Esophagus squamous epithelium (tissue), 5 donors: ENCODE results near the gene RALGPS1. TPM values are rescaled to one million over a fixed set of nuclear protein-coding genes. Genes with fewer than 3 reads are reported as not detected.

Source experiments
- DNase-seq: peaks from one replicate; lab custom pipeline; 2025; lab: John Stamatoyannopoulos, UW
- H3K27ac ChIP-seq, 4 donors: fragments of 200-600 bp; sonication (generic); one replicate each; pipeline ENCODE4 v1.5.1; 2016 to 2019; ENCODE audit warnings: mild to moderate bottlenecking in 1 of 4
- H3K27me3 ChIP-seq, 4 donors: fragments of 200-600 bp; sonication (generic); 1 replicate in 3 of 4; 2 replicates in 1 of 4; pipeline versions ENCODE4 v1.5.1 to v1.6.0; 2017 to 2021; ENCODE audit warnings: antibody characterized with exemption in 1 of 4
- H3K36me3 ChIP-seq, 3 donors: fragments of 200-600 bp; sonication (generic); one replicate each; pipeline ENCODE4 v1.5.1; 2016 to 2019
- H3K4me1 ChIP-seq, 3 donors: fragments of 200-600 bp; sonication (generic); one replicate each; pipeline ENCODE4 v1.5.1; 2017 to 2019
- H3K4me3 ChIP-seq, 4 donors: fragments of 200-600 bp; sonication (generic); 1 replicate in 3 of 4; 2 replicates in 1 of 4; pipeline ENCODE4 v1.5.1; 2016 to 2019; ENCODE audit warnings: mild to moderate bottlenecking in 2 of 4, moderate library complexity in 1 of 4
- H3K9me3 ChIP-seq, 3 donors: fragments of 200-600 bp; sonication (generic); one replicate each; pipeline ENCODE4 v1.5.1; 2016 to 2019
- CTCF ChIP-seq, 6 experiments: fragments of 450-650 bp in 4 of 6; fragments of 200-600 bp in 2 of 6; sonication (generic) in 2 of 6; IDR thresholded peaks; one replicate each; pipeline ENCODE4 v1.5.1; 2016 to 2019; ENCODE audit warnings: antibody characterized with exemption in 6 of 6, mild to moderate bottlenecking in 4 of 6, moderate library complexity in 4 of 6
- POLR2A ChIP-seq, 4 donors: fragments of 450-650 bp; IDR thresholded peaks; one replicate each; pipeline ENCODE4 v1.6.1; 2017; ENCODE audit warnings: antibody characterized with exemption in 4 of 4, mild to moderate bottlenecking in 4 of 4, moderate library complexity in 3 of 4
- WGBS, 2 donors: methylation state at CpG; one replicate each; pipeline ENCODE4 v1.1.5; 2018; 5-methylcytosine and 5-hydroxymethylcytosine counted together
- intact Hi-C: fragments of 100-400 bp; cut with DNase I; formaldehyde crosslinking; loops from one replicate; pipeline ENCODE4 v1.15.0; 2022
- total RNA-seq, 4 donors: library from RNA; depleted of rRNA; stranded (reverse); fragments of >200 nt; gene quantifications; one replicate each; pipeline ENCODE4 v1.1.0, GENCODE V29; 2016
- donor health status: DM: yes; HTN: yes; CAD: no.

RALGPS1 gene
- total RNA-seq, 4 donors from 2014 or later = 3.0 to 16.4 (median 10.6) TPM

GRCh38 chr9:127256324-127256723 is 341.7 kb downstream of the RALGPS1 start:
- H3K4me1 ChIP-seq = peaks cover 0 to 8% (median 0%) of the 10 kb centered on the region in 3 donors
- no peaks in the 10 kb centered on the region for H3K9me3 ChIP-seq
- no peak overlapping the region for H3K27ac ChIP-seq
- intact Hi-C loops = no loop called here
- H3K4me3 ChIP-seq = no peak overlapping the region
- no peak for TF ChIP-seq CTCF (IDR thresholded peaks at IDR 0.05)
- no peak for TF ChIP-seq POLR2A (IDR thresholded peaks at IDR 0.05)
- 88 to 89% methylated on average over 4 to 5 of the region's 5 CpGs for WGBS, 2 donors
- H3K36me3 ChIP-seq = no peaks in the 10 kb centered on the region
- DNase-seq = no peak
- H3K27me3 ChIP-seq = no peaks in the 10 kb centered on the region

GRCh38 chr9:127258606-127259471 is 344.3 kb downstream of the RALGPS1 start:
- no peak for TF ChIP-seq CTCF (IDR thresholded peaks at IDR 0.05)
- no peak for TF ChIP-seq POLR2A (IDR thresholded peaks at IDR 0.05)
- peaks cover 0 to 16% (median 0%) of the 10 kb centered on the region in 3 donors for H3K4me1 ChIP-seq
- H3K27me3 ChIP-seq = no peaks in the 10 kb centered on the region
- peak overlapping the region in 1 of 4 donors; percentile 19 for H3K27ac ChIP-seq
- H3K9me3 ChIP-seq = no peaks in the 10 kb centered on the region
- no peak for DNase-seq
- intact Hi-C loops = no loop called here
- 83 to 85% methylated on average over 6 to 7 of the region's 7 CpGs for WGBS, 2 donors
- H3K36me3 ChIP-seq = no peaks in the 10 kb centered on the region
- H3K4me3 ChIP-seq = no peak overlapping the region

GRCh38 chr9:127262602-127263001 is 348.0 kb downstream of the RALGPS1 start:
- intact Hi-C loops = no loop called here
- Histone ChIP-seq H3K27me3 (no peaks in the 10 kb centered on the region), H3K27ac (peak overlapping the region in 1 of 4 donors; percentile 16)

GRCh38 chr9:127263237-127263636 is 348.7 kb downstream of the RALGPS1 start:
- H3K4me1 ChIP-seq = peaks cover 0 to 25% (median 0%) of the 10 kb centered on the region in 3 donors
- H3K27me3 ChIP-seq = no peaks in the 10 kb centered on the region
- no peaks in the 10 kb centered on the region for H3K36me3 ChIP-seq
- intact Hi-C loops = no loop called here
- DNase-seq = no peak
- H3K4me3 ChIP-seq = no peak overlapping the region
- no peaks in the 10 kb centered on the region for H3K9me3 ChIP-seq
- TF ChIP-seq POLR2A (IDR thresholded peaks at IDR 0.05) = no peak
- peak overlapping the region in 2 of 4 donors; percentile 22 to 37 for H3K27ac ChIP-seq
- 94 to 97% methylated on average over 9 of the region's 9 CpGs for WGBS, 2 donors

More at GRCh38 chr9:127262602-127263001, 348.0 kb downstream of the RALGPS1 start:
- Histone ChIP-seq H3K9me3 (no peaks in the 10 kb centered on the region), H3K4me1 (peaks cover 0 to 25% (median 0%) of the 10 kb centered on the region in 3 donors), H3K36me3 (no peaks in the 10 kb centered on the region), H3K4me3 (no peak overlapping the region)
- no peak for TF ChIP-seq CTCF (IDR thresholded peaks at IDR 0.05)
- TF ChIP-seq POLR2A (IDR thresholded peaks at IDR 0.05) = no peak
- no peak for DNase-seq

- TF ChIP-seq POLR2A (IDR thresholded peaks at IDR 0.05) = no peak
- no peak for TF ChIP-seq CTCF (IDR thresholded peaks at IDR 0.05)
- Histone ChIP-seq H3K9me3 (no peaks in the 10 kb centered on the region), H3K4me3 (no peak overlapping the region), H3K4me1 (peaks cover 0 to 25% (median 0%) of the 10 kb centered on the region in 3 donors), H3K27me3 (no peaks in the 10 kb centered on the region), H3K36me3 (no peaks in the 10 kb centered on the region), H3K27ac (peak overlapping the region in 1 of 4 donors; percentile 22)
- DNase-seq = no peak
- intact Hi-C loops = no loop called here
These were observed 349.1 kb downstream of the RALGPS1 start for GRCh38 chr9:127263664-127264063.
